WERI-Rb-1 (cell line): ENCODE measurements around the gene D2HGDH.
A peak's percentile ranks its signal among the peaks of the same experiment; 100 is the strongest.

Experiments
- DNase-seq: peaks from one replicate; pipeline ENCODE4 v3.0.0-alpha.2; 2020
- H3K27ac ChIP-seq: fragments of 250-450 bp; sonication (Bioruptor Pico); 2 replicates; pipeline ENCODE4 v1.5.1; 2020; ENCODE audit warnings: mild to moderate bottlenecking, moderate library complexity
- H3K27me3 ChIP-seq: fragments of 250-450 bp; sonication (Bioruptor Pico); 2 replicates; pipeline ENCODE4 v1.5.1; 2021; ENCODE audit warnings: mild to moderate bottlenecking, low read depth, moderate library complexity; ENCODE audit not compliant: insufficient read depth, severe bottlenecking
- H3K36me3 ChIP-seq: fragments of 250-450 bp; sonication (Bioruptor Pico); 2 replicates; pipeline ENCODE4 v1.5.1; 2020; ENCODE audit warnings: mild to moderate bottlenecking, moderate library complexity
- H3K4me3 ChIP-seq: 2 replicates; pipeline ENCODE4 v1.5.1; 2011; ENCODE audit warnings: low read depth, mild to moderate bottlenecking, control low read depth, low read length
- H3K9me3 ChIP-seq: fragments of 250-450 bp; sonication (Bioruptor Pico); 2 replicates; pipeline ENCODE4 v1.5.1; 2021; ENCODE audit warnings: mild to moderate bottlenecking, moderate library complexity; ENCODE audit not compliant: severe bottlenecking
- TF ChIP-seq, protein P1 (sequence below): IDR thresholded peaks from 2 replicates; pipeline ENCODE4 v1.5.1; 2011; ENCODE audit warnings: low read depth, mild to moderate bottlenecking, control low read depth, inconsistent platforms, low read length

The D2HGDH gene

DNA sequence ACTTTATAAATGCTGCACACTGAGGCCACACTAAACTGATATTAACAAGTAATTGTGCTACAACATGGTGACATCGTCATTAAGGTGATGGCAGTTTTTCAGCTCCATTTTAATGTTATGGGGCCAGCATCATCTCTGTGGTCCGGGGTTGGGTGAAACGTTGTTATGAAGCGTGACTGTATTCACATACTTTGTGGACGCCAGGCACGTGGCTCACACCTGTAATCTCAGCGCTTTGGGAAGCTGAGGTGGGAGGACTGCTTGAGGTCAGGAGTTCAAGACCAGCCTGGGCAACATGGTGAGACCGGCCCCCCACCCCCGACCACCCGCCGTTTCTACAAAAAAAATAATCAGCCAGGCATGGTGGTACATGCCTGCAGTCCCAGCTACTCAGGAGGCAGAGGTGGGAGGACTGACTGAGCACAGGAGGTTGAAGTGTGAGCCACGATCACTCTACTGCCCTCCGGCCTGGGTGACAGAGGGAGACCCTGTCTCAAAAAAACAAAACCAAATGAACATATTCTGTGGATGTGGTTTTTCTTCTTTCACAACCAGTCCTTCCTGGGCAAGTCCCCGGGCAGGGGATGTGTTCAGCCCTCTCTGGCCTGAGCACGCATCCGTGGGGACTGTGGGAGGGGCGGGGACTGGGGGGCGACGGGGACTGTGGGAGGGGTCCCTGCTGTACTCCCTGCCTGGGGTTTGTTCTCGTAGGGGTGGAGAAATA lies 29.3 kb downstream of the D2HGDH start:
- no peaks in the 10 kb centered on the region for H3K27me3 ChIP-seq
- TF ChIP-seq, protein P1, sequence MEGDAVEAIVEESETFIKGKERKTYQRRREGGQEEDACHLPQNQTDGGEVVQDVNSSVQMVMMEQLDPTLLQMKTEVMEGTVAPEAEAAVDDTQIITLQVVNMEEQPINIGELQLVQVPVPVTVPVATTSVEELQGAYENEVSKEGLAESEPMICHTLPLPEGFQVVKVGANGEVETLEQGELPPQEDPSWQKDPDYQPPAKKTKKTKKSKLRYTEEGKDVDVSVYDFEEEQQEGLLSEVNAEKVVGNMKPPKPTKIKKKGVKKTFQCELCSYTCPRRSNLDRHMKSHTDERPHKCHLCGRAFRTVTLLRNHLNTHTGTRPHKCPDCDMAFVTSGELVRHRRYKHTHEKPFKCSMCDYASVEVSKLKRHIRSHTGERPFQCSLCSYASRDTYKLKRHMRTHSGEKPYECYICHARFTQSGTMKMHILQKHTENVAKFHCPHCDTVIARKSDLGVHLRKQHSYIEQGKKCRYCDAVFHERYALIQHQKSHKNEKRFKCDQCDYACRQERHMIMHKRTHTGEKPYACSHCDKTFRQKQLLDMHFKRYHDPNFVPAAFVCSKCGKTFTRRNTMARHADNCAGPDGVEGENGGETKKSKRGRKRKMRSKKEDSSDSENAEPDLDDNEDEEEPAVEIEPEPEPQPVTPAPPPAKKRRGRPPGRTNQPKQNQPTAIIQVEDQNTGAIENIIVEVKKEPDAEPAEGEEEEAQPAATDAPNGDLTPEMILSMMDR: no peak
- DNase-seq: no peak
- H3K27ac ChIP-seq: no peak overlapping the region
- H3K36me3 ChIP-seq: peaks cover 14% of the 10 kb centered on the region
- no peaks in the 10 kb centered on the region for H3K9me3 ChIP-seq
- H3K4me3 ChIP-seq: no peak overlapping the region

DNA sequence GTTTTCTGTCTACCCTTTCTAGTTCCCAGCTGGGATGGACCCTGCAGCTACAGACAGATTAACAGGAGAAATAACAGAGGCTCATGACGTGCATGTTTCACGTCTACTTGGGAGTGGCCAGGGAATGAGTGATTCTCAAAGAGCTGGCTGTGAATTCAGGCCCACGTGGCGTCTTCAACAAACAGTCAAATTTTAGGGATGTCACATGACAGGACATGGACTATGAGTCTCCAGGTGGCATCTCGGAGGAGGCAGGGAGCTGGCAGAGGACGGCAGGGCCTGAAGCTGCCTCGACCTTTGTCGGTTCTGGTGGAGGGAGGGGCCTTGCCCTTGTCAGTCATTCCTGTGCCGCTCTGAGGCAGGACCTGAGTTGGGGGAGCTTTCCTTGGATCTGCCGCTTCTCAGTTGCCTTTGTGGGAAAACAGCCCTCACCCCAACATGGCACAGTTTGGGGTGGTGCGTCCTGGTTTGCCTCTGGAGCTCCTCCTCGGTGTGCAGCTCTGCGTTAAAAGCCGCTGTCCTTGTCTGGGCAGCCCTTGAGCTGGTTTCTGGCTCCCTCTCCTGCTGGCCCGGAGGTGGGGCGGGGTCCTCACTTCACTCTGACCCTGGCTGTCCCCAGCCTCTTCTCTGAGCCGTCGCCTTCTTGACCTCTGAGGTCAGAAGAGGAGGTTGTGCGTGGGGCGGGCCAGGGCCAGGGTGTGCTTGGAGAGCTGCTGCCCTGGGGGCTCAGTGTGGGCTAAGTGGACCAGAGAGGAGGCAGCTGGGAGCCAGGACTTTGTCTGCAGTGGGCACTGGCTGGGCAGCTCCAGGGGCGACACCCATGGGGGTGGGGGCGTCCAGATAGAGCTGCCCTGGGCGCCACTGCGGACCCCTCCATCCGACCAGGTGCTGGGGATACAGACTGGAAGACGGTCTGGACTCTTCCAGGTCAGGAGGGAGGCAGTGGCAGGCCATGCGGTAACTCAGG lies 30.1 kb downstream of the D2HGDH start:
- H3K4me3 ChIP-seq: no peak overlapping the region
- no peak for DNase-seq
- TF ChIP-seq, protein P1: peak; percentile 22; the same call in 1 of the 2 replicates
- peaks cover 7% of the 10 kb centered on the region for H3K36me3 ChIP-seq
- no peaks in the 10 kb centered on the region for H3K27me3 ChIP-seq
- no peaks in the 10 kb centered on the region for H3K9me3 ChIP-seq
- H3K27ac ChIP-seq: no peak overlapping the region

DNA sequence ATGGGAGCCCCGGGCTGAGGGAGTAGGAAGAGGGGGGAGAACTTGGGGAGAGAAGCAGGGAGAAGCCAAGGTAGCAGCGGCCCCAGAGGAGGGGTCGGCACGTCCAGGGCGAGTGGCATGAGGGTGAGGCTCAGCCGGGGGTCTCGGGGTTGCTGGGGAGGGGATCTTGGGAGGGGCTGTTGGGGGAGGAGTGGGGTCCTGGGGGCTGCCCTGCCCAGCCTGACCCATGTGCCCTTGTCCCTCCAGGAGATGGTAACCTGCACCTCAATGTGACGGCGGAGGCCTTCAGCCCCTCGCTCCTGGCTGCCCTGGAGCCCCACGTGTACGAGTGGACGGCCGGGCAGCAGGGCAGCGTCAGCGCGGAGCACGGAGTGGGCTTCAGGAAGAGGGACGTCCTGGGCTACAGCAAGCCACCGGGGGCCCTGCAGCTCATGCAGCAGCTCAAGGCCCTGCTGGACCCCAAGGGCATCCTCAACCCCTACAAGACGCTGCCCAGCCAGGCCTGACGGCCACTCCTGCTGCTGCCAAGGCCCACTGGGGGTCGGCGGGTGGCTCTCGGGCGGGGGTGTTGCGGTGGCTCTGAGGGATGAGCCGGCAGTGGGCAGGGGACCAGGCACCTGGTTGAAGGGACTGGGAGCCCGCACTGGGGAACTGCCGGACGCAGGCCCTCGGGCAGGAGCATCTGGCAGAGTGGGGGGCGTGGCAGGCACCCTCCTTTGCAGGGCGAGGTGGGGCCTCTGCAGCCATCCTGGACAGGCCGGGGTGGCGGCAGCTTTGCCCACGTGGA lies 33.2 kb downstream of the D2HGDH start:
- no peak for DNase-seq
- Histone ChIP-seq H3K4me3 (no peak overlapping the region), H3K9me3 (no peaks in the 10 kb centered on the region), H3K36me3 (no peaks in the 10 kb centered on the region), H3K27me3 (no peaks in the 10 kb centered on the region), H3K27ac (no peak overlapping the region)
- TF ChIP-seq, protein P1: no peak

DNA sequence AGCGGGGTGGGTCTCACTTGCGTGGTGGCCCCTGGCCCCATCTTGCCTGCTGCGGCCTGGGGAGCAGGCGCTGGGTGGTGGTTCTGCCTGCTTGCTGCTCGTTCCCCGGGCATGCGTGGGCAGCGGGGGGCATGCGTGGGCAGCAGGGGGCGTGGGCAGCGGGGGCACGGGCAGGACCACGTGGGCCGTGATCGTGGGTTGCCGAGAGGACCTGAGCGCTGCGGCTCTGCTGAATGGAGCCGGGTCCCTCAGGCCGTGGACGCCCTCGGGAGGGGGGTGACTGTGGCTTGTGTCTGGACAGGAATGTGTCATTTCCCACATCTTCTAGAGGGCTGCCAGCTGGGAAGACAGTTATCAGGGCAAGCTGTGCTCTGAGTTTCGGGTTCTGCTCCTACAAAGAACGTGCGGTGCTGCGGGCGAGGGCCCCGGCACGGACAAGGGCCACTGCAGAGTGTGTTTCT lies 33.9 kb downstream of the D2HGDH start:
- Histone ChIP-seq H3K27me3 (no peaks in the 10 kb centered on the region), H3K4me3 (no peak overlapping the region), H3K9me3 (no peaks in the 10 kb centered on the region), H3K27ac (no peak overlapping the region), H3K36me3 (no peaks in the 10 kb centered on the region)
- DNase-seq: no peak
- TF ChIP-seq, protein P1: no peak

DNA sequence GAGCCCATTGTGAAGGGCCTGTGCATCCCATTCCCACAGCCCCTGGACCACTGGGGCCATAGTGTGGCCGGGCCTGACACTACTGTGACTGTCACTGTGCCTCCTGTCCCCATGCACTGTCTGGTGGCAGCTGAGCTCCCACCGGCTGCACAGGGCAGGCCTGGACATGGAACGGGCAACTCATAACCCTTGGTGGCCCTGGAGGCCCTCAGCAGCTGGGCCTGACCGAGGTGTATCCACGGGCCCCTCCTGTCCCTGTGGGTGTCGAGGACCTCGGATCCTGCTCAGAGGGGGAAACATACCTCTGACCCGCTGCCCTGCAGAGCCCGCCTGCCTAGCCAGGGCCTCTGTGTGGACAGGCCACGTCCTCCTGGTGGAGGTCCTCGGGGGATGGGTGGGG lies 34.4 kb downstream of the D2HGDH start:
- H3K4me3 ChIP-seq: no peak overlapping the region
- no peak overlapping the region for H3K27ac ChIP-seq
- no peaks in the 10 kb centered on the region for H3K27me3 ChIP-seq
- DNase-seq: no peak
- H3K9me3 ChIP-seq: no peaks in the 10 kb centered on the region
- no peaks in the 10 kb centered on the region for H3K36me3 ChIP-seq
- TF ChIP-seq, protein P1: no peak
